GM18519 (cell line): ENCODE measurements around the gene GLDC.
"Not testable (repeated sequence)": the region's sequence is repeated elsewhere in the genome, so short reads cannot be mapped to it uniquely, and the experiment has no call there.

ENCODE experiments used
- ATAC-seq: cut with Tn5 transposase; IDR thresholded peaks from one replicate; pipeline ENCODE4 v1.9.1; 2021; ENCODE audit warnings: mild to moderate bottlenecking, moderate library complexity; ENCODE audit not compliant: unreplicated experiment, low FRiP score

GLDC gene

DNA sequence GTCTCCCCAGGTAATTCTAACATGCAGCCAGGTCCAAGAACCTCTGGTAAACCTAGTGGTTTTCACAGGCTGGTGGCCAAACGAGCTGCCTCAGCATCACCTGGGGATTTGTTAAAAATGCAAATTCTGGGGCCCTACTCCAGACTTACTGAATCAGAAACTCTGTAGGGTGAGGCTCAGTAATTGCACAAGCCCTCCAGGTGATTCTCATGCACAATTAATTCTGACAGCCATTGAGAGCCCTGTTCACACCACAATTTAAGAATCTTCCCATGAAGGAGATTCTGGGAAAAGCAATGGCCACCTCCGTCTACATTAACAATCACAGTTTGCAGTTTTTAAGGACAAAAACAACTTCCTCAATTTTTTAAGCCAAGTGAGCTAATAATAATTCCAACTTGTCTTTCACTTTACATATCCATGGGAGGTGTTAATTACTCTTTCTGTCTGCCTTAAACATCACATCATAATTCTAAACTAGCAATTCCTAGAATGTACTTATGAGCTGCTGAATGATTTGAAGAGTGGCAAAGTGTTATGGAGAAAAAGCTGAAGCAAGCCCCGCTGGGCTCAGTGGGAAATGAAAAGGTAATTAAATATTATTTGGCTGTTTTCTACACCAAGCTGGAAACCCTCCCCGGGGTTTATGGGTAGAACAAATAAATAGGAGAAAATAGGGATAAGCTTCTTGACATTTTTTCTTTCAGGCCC is 70.0 kb downstream of the GLDC start:
- peak; percentile 77 for ATAC-seq

DNA sequence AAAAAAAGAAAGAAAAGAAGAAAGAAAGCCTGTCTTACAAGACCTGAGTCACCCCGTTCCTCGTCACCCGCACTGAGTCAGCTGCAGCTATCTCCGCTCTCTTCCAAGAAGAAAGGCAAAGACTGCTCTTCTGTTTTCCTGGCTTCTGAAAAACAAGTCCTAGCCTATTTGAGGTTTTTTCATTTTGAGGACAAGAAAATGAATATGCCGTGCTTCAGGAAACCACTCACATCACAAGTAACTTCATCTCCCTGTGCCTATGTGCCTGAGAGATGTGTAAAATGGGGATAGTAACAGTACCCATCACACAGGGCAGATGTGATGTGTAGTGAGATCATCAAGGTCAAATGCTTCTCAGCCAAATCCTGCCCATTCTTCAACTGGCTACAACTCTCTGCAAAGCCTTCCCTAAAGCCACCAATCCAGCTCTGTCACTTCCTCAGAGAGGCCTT is 78.4 kb downstream of the GLDC start:
- ATAC-seq, result no peak

DNA sequence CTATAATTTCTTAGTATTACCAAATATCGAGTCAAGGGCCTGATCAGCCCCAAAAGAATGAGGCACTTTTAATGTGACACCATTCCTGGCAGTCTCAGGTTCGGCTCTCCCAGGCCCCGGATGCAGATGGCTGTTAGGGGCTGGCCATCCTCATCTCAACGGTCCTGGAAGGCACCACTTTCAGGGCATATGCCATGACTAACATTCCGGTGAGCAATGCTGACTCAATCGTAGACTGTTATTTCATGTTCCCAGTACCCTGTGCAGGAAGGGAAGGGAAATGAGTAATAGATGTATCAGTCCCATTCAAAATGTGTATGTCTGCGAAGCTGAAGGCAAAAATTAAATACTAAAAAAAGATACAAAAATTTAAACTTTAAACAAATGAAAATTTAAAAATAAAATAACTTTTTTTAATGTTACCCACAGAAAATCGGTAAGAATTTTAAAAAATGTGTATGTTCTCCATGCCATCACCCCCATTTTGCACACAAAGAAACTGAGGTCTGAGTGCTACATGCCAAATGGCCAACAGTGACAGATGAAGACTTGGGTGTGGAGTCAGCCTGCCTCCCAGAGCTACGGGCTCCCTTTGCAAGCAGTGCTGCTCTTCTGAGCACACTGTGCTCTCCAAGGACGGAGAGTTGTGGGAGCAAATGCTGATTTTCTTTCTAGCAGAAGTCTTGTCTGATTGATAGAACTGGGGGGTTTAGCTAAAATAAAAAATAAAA is 79.0 kb downstream of the GLDC start:
- ATAC-seq, result peak; percentile 64

DNA sequence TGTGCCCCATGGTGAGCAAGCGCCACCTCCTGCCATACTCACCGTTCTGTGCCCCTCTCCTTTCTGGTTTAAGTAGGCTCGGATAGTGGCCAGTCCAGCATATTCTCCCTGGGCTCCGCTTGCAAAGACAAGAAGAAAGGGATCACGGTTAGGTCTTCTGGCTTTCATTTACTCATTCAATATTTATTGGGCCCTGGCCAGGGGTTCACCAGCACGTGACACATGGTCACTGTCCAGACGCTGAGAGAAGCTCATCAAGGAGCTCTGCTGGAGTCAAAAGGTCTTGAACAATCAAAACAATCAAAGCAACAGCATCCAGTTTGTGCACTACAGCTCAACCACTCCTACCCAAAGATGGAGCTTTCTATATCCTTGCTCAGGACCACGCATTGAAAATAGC is 80.2 kb downstream of the GLDC start:
- ATAC-seq, result no peak

DNA sequence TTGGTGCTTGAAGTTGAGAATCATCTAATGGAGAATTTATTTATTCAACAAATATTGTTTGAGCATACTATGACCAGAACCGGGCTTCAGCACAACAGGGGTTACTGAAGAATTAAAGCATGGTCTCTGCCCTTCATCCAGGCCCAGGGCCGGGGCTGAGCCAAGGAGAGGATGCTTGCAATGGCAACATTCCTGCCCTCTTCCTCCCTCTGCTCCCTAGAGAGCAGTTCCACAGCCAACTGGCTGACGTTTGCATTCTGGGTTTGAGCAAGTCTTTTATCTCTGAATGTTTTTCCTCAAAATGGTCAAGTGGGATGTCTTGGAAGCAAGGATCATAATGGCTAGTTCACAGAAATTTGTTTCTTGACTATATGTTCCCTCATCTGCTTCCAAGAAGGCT is 80.7 kb downstream of the GLDC start:
- ATAC-seq, result no peak

DNA sequence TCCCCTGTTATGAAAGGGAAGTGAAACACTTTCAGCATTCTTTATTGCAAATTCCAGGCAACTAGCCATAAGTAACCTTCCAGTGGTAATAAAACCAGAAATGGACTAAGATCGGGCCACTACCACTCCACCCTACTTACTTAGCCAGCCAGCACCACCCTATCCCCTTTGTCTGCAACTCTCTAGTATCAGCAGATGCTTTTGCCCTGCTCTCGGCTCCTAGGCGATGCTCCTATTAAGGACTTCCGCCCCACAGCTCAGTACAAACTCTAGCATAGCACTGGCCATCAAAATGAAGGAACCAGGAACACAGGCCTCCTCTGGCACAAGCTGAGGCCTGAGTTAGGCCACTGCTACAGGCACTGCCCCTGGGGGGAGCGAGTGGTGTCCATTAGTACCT is 81.2 kb downstream of the GLDC start:
- no peak for ATAC-seq

DNA sequence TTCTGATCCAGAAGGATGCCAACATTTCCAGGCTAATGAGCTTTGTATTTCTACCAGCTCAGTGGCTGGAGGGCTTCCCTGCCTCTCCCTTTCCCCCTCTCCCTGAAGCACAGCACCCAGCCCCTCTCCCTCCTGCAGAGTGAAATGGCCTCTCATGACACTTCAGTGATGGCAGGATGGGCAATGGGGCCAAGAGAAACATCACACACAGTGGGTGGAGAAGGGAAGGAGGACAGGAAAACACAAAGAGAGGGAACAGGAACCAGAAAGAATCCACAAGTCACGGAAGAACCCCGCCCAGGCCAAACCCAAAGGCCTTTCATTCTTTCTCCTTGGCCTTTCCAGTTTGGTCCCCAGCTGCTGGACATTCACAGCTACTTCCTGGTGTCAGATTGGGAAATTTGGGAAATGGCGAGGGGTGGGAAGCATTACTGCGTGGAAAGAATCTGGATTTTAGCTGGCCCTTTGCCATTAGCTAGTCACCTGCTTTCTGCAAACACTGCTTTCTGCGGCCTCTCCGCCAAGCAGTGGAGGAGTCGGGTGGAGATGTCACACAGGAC is 82.6 kb downstream of the GLDC start:
- no peak for ATAC-seq

DNA sequence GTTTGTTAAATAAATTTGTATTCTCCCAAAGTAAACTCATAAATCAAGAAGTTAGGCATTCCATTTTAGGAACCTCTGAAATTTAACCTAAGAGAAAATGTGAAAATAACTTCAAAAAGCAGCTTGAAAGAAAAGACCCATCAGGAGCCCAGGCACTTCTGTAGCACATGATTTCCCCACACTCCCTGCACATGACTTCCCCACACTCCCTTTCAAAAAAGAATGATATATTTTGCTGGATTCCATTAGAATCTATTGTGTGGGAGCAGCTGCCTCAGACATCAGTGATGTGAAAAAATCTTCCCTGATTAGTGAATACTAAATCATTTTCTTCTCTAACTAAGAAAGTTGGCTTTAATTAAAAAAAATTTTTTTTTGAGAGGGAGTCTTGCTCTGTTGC is 83.3 kb downstream of the GLDC start:
- no peak for ATAC-seq

DNA sequence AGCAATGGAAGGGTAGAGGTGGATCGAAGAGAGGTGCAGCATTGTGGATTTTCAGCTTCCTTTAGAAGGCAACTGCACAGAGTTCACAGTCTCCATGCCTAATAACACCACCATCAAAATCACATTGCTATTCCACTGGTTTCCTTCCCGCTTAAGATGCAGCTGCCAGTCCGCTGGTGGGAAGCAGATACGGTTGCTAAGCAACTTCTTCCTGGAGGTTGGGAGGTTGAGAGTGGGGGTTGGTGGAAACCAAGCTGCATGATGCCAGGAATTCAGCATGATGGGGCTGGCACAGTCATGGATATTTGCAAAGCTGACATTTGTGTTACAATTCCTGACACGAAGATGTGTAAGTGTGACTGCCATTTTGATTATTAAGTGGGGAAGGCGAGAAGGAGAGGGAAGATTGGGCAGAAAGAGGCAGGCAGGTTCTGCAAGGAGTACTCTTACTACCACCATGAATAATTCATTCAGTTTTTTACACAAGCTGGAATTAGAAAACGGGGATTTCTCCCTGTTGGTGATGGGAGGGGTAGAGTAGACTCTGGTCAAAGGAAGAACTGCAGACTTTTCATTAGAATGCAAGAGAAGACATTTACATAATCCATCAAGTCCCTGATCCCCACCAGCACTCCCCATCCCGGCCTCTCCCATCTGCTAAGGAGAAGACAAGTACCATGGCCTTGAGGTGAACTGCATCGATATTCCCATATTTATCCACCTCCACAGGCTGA is 87.5 kb downstream of the GLDC start:
- ATAC-seq, result no peak

DNA sequence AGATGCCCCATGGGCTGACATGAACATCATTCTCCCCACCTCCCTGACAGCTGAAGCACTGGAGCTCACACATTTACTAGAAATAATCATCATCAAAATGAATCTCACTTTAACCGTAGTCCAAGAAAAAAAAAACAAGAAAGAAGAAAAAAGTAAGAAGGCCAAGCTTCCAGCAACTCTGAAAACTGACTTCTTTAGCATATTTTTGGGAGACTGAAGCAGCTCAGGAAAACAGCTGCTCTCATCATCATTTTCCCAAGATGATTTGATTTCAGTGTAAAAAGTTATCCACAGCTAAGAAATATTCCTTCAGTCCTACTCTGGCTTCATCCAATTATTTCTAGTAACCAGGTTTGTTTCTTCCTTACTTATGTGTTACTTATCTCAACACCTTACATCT is 91.7 kb downstream of the GLDC start:
- no peak for ATAC-seq

DNA sequence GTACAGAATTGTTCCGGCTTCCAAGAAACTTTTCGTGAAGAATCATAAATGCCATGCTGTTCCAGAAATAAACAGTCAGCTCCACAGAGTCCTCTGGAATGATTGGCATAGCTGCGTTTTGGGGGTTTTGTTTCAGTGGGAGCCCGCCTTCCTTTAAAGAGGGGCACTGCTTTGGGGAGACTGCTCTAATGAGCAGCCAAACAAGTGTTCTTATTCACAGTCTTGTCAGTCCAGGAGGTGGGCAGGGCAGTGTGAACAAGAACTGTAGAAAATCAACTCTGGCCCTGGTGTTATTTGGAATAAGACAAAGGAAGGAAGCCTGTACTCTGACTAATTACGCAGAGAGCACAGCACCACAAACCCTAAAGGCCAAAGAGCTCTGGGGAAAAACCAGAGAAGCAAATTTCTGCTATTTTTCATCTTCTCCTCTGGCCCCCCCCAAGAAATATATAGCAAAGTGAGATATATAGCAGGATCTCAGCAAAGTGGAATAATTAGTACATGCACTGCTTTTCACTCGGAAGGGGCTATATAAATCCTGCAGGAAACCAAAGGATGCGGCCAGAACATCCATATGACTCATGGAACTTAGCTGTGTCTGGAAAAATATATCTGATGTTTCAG is 92.9 kb downstream of the GLDC start:
- no peak for ATAC-seq

DNA sequence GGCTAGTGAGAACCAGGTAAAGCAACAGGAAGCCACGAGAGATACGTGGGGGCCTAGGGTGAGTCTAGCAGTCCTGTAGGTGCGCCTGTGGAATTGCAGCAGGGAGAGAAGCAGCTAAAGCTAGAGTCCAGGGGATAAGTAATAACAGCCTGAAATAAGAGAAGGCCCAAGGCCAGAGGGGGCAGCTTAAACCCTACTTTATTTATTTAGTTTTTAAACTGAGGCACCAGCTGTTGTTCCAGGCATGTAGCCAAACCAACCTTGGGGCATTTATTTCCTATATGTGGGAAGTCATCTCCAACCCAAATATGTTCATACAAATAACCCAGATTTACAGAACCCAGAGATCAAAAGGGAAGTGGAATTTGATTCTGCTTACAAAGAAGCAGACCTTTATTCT is 93.5 kb downstream of the GLDC start:
- no peak for ATAC-seq

DNA sequence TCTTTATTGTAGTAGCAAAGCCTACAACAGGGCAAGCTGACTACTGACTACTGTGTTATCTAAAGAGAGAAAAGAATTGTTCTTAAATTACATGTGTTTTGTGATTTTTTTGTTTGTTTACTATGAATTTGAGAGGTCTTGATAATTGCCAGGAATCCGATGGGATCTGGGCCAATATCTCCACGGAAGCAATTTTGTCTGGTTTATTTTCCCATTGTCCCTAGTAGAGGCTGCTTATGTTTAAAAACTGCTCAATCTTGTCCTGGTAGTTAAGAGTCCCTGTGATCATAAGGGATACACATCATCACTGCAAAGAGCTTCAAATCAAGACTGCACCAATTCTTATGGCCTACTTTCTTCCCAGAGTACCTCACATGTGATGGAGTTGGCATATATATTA is 94.4 kb downstream of the GLDC start:
- ATAC-seq, result no peak

DNA sequence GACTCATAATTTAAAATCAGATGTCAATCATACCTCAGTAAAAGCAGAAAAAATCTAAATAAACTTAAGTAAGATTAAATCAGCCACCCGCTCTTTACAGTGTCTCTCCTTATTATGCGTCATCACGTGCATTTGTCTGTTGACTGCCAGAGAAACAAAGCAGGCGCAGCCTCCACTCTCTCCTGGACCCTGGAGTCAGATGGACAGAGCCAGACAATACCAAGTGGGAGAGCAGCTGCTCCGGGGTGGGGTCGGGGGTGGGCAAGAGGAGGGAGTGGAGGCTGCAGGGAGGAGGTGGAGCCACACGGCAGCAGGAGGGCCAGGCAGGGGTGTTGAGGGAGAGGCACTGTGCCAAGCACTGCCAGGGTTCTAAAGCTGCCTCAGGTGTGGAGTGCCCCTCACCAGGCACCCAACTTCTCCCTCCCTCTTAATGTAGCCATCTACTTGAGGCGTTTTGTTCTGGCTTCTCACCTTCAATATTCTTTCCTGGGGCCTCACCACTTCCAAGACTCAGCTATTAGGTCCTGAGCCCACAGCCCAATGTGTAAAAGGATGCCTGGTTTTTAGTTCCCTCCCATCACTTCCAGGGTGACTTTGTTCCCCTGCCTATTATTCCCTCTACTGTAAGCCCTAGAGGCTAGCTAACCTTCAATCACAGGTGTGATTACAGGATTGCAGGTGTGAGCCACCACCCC is 96.3 kb downstream of the GLDC start:
- no peak for ATAC-seq

DNA sequence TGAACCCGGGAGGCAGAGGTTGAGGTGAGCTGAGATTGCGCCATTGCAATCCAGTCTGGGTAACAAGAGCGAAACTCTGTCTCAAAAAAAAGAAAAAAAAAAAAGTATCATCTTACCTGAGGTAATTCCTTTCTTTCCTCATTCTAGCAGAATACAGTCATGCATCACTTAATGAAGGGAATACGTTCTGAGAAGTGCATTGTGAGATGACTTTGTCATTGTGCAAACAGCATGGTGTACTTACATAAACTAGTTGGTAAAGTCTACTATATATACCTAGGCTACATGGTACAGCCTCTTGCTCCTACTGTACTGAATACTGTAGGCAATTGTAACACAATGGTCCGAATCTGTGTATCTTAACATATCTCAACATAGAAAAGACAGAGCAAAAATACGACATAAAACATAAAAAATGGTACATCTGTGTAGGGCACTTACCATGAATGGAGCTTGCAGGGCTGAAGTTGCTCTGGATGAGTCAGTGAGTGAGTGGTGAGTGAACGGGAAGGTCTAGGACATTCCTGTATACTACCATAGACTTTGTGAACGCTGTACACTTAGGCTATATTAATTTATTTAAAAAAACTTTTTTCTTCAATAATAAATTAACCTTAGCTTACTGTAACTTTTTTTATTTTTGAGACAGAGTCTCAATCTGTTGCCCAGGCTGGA is 100.4 kb downstream of the GLDC start:
- no peak for ATAC-seq

DNA sequence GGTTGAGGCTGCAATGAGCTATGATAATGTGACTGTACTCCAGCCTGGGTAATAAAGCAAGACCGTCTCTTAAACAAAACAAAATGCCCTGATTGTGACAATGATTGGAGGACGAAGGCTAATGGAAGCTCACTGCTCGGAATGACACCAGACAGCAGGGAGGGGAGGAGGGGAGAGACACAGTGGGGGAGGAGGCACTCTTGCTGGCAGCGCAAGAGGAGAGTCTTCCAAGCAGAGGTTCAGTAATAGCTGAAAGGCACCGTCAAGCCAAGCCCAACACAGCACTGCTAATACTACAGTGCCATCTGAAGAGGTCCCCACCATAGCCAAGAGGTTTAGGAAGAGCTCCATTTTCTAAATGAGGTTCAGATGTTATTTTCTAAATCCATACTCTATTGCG is 102.3 kb downstream of the GLDC start:
- ATAC-seq, result no peak

DNA sequence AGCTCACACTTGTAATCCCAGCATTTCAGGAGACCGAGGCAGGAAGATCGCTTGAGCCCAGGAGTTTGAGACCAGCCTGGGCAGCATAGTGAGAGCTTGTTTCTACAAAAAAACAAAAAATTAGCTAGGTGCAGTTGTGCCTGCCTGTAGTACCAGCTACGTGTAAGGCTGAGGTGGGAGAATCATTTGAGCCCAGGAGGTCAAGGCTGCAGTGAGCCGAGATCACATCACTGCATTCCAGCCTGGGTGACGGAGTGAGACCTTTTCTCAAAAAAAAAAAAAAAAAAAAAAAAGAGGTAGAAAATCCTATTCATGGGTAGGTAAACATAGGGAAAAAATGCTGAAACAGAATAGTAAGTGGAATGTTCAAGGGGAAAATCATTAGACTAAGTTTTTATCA is 102.9 kb downstream of the GLDC start:
- ATAC-seq, result not testable (repeated sequence)

DNA sequence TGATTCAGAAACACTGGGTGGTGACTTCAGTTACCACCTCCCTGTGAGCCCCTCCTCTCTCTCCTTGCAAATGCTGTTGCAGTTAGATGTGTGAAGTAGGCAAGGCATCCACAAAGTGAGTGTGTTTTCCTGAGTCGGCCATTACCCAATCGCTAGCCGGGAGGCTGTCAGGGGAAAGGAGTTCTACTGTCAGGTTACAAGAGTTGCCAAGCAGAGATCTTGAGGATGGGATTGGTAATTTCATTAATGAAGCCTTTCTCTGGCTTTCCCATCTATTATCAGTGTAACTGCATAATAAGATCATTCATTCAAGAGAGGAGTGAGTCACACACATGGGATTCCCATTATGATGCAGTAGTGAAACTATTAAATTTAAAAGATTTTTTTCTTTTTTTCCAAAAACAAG is 106.9 kb downstream of the GLDC start:
- ATAC-seq, result no peak

DNA sequence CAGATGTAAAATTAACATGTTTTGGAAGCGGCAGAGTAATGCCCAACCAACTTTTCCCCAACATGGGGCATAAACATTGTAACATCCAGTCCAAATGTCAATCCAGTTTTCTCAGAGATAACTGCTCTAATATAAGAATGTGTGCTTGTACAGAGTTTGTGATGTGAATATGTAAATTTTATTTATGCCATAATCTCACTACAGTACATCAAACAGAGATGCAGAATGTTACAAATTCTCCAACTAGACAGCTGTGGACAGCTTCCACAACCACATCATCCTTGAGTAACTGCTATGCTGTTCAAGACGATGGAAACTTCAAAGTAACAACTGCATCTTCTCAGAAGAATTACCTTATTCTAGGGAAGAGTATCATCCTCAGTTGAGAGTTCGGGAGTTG is 109.9 kb downstream of the GLDC start:
- no peak for ATAC-seq
